Measurements from ENCODE around the gene CNPY4. TPM values are rescaled to one million over a fixed set of nuclear protein-coding genes. Genes with fewer than 3 reads are reported as not detected.

CNPY4 gene
- total RNA-seq, 2 experiments from 2014 or later: 22.5 to 25.6 TPM

GRCh38 chr7:100080907-100081534, 38.4 kb upstream of the CNPY4 start:
- no peak for TF ChIP-seq CTCF (IDR thresholded peaks at IDR 0.05)
- ChIA-PET POLR2A (interaction anchor here (1.2 to 2.5 kb wide), 4 partner anchors 9 to 161 kb away, joined by 3 to 6 read pairs (median 5); partner anchors contain the start of genes MCM7, TRIM4 and ZSCAN21), CTCF (interaction anchor here (0.8 to 1.5 kb wide), 3 partner anchors 9 to 137 kb away, joined by 3 to 4 read pairs (median 3); partner anchors contain the start of gene ZKSCAN1)
- Mint-ChIP-seq H3K27me3 (no peaks in the 10 kb centered on the region), H3K36me3 (ENCODE audit: low read depth) (peaks cover 47% of the 10 kb centered on the region), H3K4me3 (peak overlapping the region; percentile 87), H3K27ac (peak overlapping the region; percentile 83), H3K9me3 (no peaks in the 10 kb centered on the region), H3K4me1 (ENCODE audit: low read depth) (peaks cover 39% of the 10 kb centered on the region)
- ATAC-seq (ENCODE audit: poor library complexity): peak; percentile 7
- Histone ChIP-seq H3K36me3 (ENCODE audit: insufficient read depth, low read length) (peaks cover 29% of the 10 kb centered on the region), H3K9me3 (ENCODE audit: control insufficient read depth in 1 of 2, insufficient read depth in 1 of 2, low read length in 2 of 2) (no peaks in the 10 kb centered on the region), H3K4me3 (ENCODE audit: low read length) (peak overlapping the region; percentile 84), H3K27me3 (ENCODE audit: control insufficient read depth in 1 of 2, insufficient read depth in 2 of 2, low read length in 2 of 2) (no peaks in the 10 kb centered on the region), H3K4me1 (ENCODE audit: insufficient read depth, low read length) (peaks cover 36% of the 10 kb centered on the region), H3K27ac (ENCODE audit: low read depth in 1 of 2, low read length in 2 of 2) (peak overlapping the region; percentile 75 to 80)
- intact Hi-C loops (cut with DNase I, micrococcal nuclease): loop anchor here (1.0 to 10.0 kb wide), 13 partner anchors 20 to 936 kb away; partner anchors contain the start of genes ZKSCAN1 (in 2 of the 2), ZSCAN21 (in 2 of the 2), AP4M1 (in 1 of the 2) and CNPY4 (in 1 of the 2)
- no peak for DNase-seq

GRCh38 chr7:100081535-100082102, 37.8 kb upstream of the CNPY4 start, which contains the start of gene ZNF3:
TSS of gene ZNF3 (minus strand) at chr7:100081723. CDS start at chr7:100077357, 4,366 bp downstream.
- Mint-ChIP-seq H3K27me3 (no peaks in the 10 kb centered on the region), H3K27ac (peak within 1 kb of the TSS; percentile 83), H3K4me1 (ENCODE audit: low read depth) (peaks cover 39% of the 10 kb centered on the region), H3K9me3 (no peaks in the 10 kb centered on the region), H3K36me3 (ENCODE audit: low read depth) (peaks cover 41% of the 10 kb centered on the region), H3K4me3 (peak within 1 kb of the TSS; percentile 90)
- Histone ChIP-seq H3K27me3 (ENCODE audit: control insufficient read depth in 1 of 2, insufficient read depth in 2 of 2, low read length in 2 of 2) (no peaks in the 10 kb centered on the region), H3K4me3 (ENCODE audit: low read length) (peak within 1 kb of the TSS; percentile 84), H3K27ac (ENCODE audit: low read depth in 1 of 2, low read length in 2 of 2) (peak within 1 kb of the TSS; percentile 75 to 80), H3K9me3 (ENCODE audit: control insufficient read depth in 1 of 2, insufficient read depth in 1 of 2, low read length in 2 of 2) (no peaks in the 10 kb centered on the region), H3K36me3 (ENCODE audit: insufficient read depth, low read length) (peaks cover 24% of the 10 kb centered on the region), H3K4me1 (ENCODE audit: insufficient read depth, low read length) (peaks cover 36% of the 10 kb centered on the region)
- peak; percentile 96 for TF ChIP-seq CTCF (IDR thresholded peaks at IDR 0.05)
- ChIA-PET POLR2A (interaction anchor here (1.0 to 2.5 kb wide), 7 partner anchors 10 to 162 kb away, joined by 3 to 9 read pairs (median 5); partner anchors contain the start of genes MBLAC1, MCM7, TRIM4 and ZSCAN21), CTCF (interaction anchor here (0.8 to 3.1 kb wide), 6 partner anchors 8 to 136 kb away, joined by 3 to 14 read pairs (median 4); partner anchors contain the start of genes AP4M1, MCM7 and ZKSCAN1)
- intact Hi-C loops (cut with DNase I, micrococcal nuclease): loop anchor here (1.0 to 10.0 kb wide), 14 partner anchors 17 to 937 kb away; partner anchors contain the start of genes ZKSCAN1 (in 2 of the 2), ZSCAN21 (in 2 of the 2), AP4M1 (in 1 of the 2) and CNPY4 (in 1 of the 2)
- peak; percentile 85 for ATAC-seq (ENCODE audit: poor library complexity)
- peak; percentile 92 to 99 (median 96) for DNase-seq

GRCh38 chr7:100082978-100083377, 36.5 kb upstream of the CNPY4 start:
- Mint-ChIP-seq H3K27me3 (no peaks in the 10 kb centered on the region), H3K27ac (peak overlapping the region; percentile 83), H3K4me1 (ENCODE audit: low read depth) (peaks cover 39% of the 10 kb centered on the region), H3K9me3 (no peaks in the 10 kb centered on the region), H3K4me3 (peak overlapping the region; percentile 87), H3K36me3 (ENCODE audit: low read depth) (peaks cover 33% of the 10 kb centered on the region)
- TF ChIP-seq CTCF (IDR thresholded peaks at IDR 0.05): no peak
- Histone ChIP-seq H3K27ac (ENCODE audit: low read depth in 1 of 2, low read length in 2 of 2) (no peak overlapping the region), H3K4me3 (ENCODE audit: low read length) (no peak overlapping the region), H3K27me3 (ENCODE audit: control insufficient read depth in 1 of 2, insufficient read depth in 2 of 2, low read length in 2 of 2) (no peaks in the 10 kb centered on the region), H3K36me3 (ENCODE audit: insufficient read depth, low read length) (peaks cover 14% of the 10 kb centered on the region), H3K9me3 (ENCODE audit: control insufficient read depth in 1 of 2, insufficient read depth in 1 of 2, low read length in 2 of 2) (no peaks in the 10 kb centered on the region), H3K4me1 (ENCODE audit: insufficient read depth, low read length) (peaks cover 39% of the 10 kb centered on the region)
- intact Hi-C loops (cut with DNase I, micrococcal nuclease): loop anchor here (2.0 to 10.0 kb wide), 7 partner anchors 16 to 938 kb away; partner anchors contain the start of genes SMURF1 (in 1 of the 2), TRIM4 (in 1 of the 2), ZKSCAN1 (in 1 of the 2) and ZSCAN21 (in 1 of the 2)
- POLR2A ChIA-PET: interaction anchor here (1.0 to 2.5 kb wide), 7 partner anchors 18 to 85 kb away, joined by 3 to 9 read pairs (median 6); partner anchors contain the start of genes LAMTOR4, MBLAC1, MCM7 and ZSCAN21
- no peak for DNase-seq
- CTCF ChIA-PET: interaction anchor here (0.8 to 3.1 kb wide), 3 partner anchors 18 to 50 kb away, joined by 3 to 14 read pairs (median 5); partner anchors contain the start of genes AP4M1 and MCM7
- ATAC-seq (ENCODE audit: poor library complexity): peak; percentile 6

Data from CD4-positive, alpha-beta T cell (primary cell).